Kidney tubule cell (primary cell): ENCODE results near the gene UBAP2L.
"Not testable (repeated sequence)": the region's sequence is repeated elsewhere in the genome, so short reads cannot be mapped to it uniquely, and the experiment has no call there.

ENCODE experiments used
- DNase-seq: peaks from one replicate; pipeline ENCODE4 v3.0.0-alpha.2; 2018; ENCODE audit warnings: low spot score

Gene UBAP2L

GRCh38 chr1:154309136-154309535 is 88.4 kb downstream of the UBAP2L start:
- not testable (repeated sequence) for DNase-seq

GRCh38 chr1:154312229-154313065 is 91.7 kb downstream of the UBAP2L start:
- not testable (repeated sequence) for DNase-seq

- DNase-seq, result no peak
Observed at GRCh38 chr1:154313066-154313356, 92.3 kb downstream of the UBAP2L start.

DNA sequence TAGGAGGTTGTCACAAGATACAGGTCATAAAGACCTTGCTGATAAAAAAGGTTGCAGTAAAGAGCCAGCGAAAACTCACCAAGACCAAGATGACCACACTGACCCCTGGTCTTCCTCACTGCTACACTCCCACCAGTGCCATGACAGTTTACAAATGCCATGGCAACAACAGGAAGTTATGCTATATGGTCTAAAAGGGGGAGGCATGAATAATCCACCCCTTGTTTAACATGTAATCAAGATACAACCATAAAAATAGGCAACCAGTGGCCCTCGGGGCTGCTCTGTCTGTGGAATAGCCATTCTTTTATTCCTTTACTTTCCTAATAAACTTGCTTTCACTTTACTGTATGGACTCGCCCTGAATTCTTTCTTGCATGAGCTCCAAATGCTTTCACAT is 93.5 kb downstream of the UBAP2L start:
- DNase-seq, result not testable (repeated sequence)

GRCh38 chr1:154316704-154317103 is 95.9 kb downstream of the UBAP2L start:
- DNase-seq, result no peak

- no peak for DNase-seq
Observed at GRCh38 chr1:154318386-154318785, 97.6 kb downstream of the UBAP2L start.
